KMS-11 (cell line): ENCODE data around the gene LACRT.

Experiments used
- H2AFZ ChIP-seq: fragments of 200-600 bp; sonication (generic); 2 replicates; pipeline ENCODE4 v1.6.1; 2016; ENCODE audit warnings: antibody characterized with exemption, mixed run types, low read depth
- H3K27ac ChIP-seq: fragments of 200-600 bp; sonication (generic); 2 replicates; pipeline ENCODE4 v1.6.1; 2016; ENCODE audit warnings: mild to moderate bottlenecking, mixed run types
- H3K27me3 ChIP-seq: fragments of 200-600 bp; sonication (generic); 2 replicates; pipeline ENCODE4 v1.6.1; 2017; ENCODE audit warnings: mild to moderate bottlenecking, low read depth, mixed run types, moderate library complexity; ENCODE audit not compliant: insufficient read depth
- H3K36me3 ChIP-seq: fragments of 200-600 bp; sonication (generic); 2 replicates; pipeline ENCODE4 v1.6.1; 2017; ENCODE audit warnings: mild to moderate bottlenecking, mixed run types; ENCODE audit not compliant: insufficient read depth
- H3K4me1 ChIP-seq: fragments of 200-600 bp; sonication (generic); 2 replicates; pipeline ENCODE4 v1.6.1; 2016; ENCODE audit warnings: mild to moderate bottlenecking, low read depth, mixed run types; ENCODE audit not compliant: poor library complexity, severe bottlenecking
- H3K4me2 ChIP-seq: fragments of 200-600 bp; sonication (generic); 2 replicates; pipeline ENCODE4 v1.7.0; 2016; ENCODE audit warnings: mild to moderate bottlenecking, mixed run types
- H3K4me3 ChIP-seq: fragments of 200-600 bp; sonication (generic); IDR thresholded peaks from 2 replicates; pipeline ENCODE4 v1.6.1; 2017; ENCODE audit warnings: low read depth, low read length, mixed read lengths; ENCODE audit not compliant: insufficient read depth
- H3K79me2 ChIP-seq: fragments of 200-600 bp; sonication (generic); 2 replicates; pipeline ENCODE4 v1.6.1; 2016; ENCODE audit warnings: low read depth, mixed run types; ENCODE audit not compliant: insufficient read depth
- H3K9ac ChIP-seq: fragments of 200-600 bp; sonication (generic); 2 replicates; pipeline ENCODE4 v1.6.1; 2016; ENCODE audit warnings: mild to moderate bottlenecking, mixed run types
- H4K20me1 ChIP-seq: fragments of 200-600 bp; sonication (generic); 2 replicates; pipeline ENCODE4 v1.6.1; 2016; ENCODE audit warnings: mild to moderate bottlenecking, mixed run types; ENCODE audit not compliant: insufficient read depth
- CTCF ChIP-seq: fragments of 200-600 bp; sonication (generic); conservative IDR thresholded peaks from 2 replicates; pipeline ENCODE4 v1.6.1; 2017; ENCODE audit warnings: low read depth, mild to moderate bottlenecking, antibody characterized with exemption, low read length, moderate library complexity, mixed read lengths

LACRT gene

GRCh38 chr12:54628186-54628846 is 6.4 kb downstream of the LACRT start:
- Histone ChIP-seq H3K79me2 (no peaks in the 10 kb centered on the region), H3K4me3 (no peak overlapping the region), H3K27ac (no peak overlapping the region), H2AFZ (no peak overlapping the region), H3K4me1 (no peaks in the 10 kb centered on the region), H4K20me1 (no peaks in the 10 kb centered on the region), H3K9ac (no peak overlapping the region), H3K36me3 (no peaks in the 10 kb centered on the region), H3K4me2 (no peak overlapping the region), H3K27me3 (no peaks in the 10 kb centered on the region)
- TF ChIP-seq CTCF, result no peak

GRCh38 chr12:54627304-54627703 is 7.4 kb downstream of the LACRT start:
- no peaks in the 10 kb centered on the region for H3K27me3 ChIP-seq
- no peaks in the 10 kb centered on the region for H3K79me2 ChIP-seq
- H3K4me2 ChIP-seq, result no peak overlapping the region
- H2AFZ ChIP-seq, result no peak overlapping the region
- no peak for TF ChIP-seq CTCF
- H3K27ac ChIP-seq, result no peak overlapping the region
- H3K4me1 ChIP-seq, result no peaks in the 10 kb centered on the region
- no peaks in the 10 kb centered on the region for H3K36me3 ChIP-seq
- H3K4me3 ChIP-seq, result no peak overlapping the region
- no peaks in the 10 kb centered on the region for H4K20me1 ChIP-seq
- H3K9ac ChIP-seq, result no peak overlapping the region

DNA sequence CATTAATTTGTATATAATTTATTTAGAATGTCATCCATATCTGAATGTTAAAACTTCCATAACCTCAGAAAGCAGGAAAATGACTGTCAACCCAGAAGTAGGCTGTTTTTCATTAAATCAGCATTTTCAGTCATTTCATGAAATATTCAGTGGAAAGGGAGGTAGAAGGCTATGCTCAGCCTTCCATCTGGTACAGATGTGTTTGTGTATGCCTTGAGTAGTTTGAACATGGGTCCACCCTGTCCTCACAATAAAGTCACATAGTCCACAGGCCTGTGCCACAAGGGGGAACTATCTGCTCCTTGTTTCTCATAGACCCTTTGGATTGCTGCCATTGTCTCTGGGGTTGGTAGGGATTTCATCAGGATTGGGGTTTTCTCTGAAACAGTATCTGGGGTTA is 9.1 kb downstream of the LACRT start:
- H3K4me2 ChIP-seq, result no peak overlapping the region
- H3K36me3 ChIP-seq, result no peaks in the 10 kb centered on the region
- H3K4me1 ChIP-seq, result no peaks in the 10 kb centered on the region
- no peaks in the 10 kb centered on the region for H4K20me1 ChIP-seq
- H2AFZ ChIP-seq, result no peak overlapping the region
- no peaks in the 10 kb centered on the region for H3K27me3 ChIP-seq
- no peak overlapping the region for H3K27ac ChIP-seq
- H3K9ac ChIP-seq, result no peak overlapping the region
- no peaks in the 10 kb centered on the region for H3K79me2 ChIP-seq
- no peak for TF ChIP-seq CTCF
- no peak overlapping the region for H3K4me3 ChIP-seq

DNA sequence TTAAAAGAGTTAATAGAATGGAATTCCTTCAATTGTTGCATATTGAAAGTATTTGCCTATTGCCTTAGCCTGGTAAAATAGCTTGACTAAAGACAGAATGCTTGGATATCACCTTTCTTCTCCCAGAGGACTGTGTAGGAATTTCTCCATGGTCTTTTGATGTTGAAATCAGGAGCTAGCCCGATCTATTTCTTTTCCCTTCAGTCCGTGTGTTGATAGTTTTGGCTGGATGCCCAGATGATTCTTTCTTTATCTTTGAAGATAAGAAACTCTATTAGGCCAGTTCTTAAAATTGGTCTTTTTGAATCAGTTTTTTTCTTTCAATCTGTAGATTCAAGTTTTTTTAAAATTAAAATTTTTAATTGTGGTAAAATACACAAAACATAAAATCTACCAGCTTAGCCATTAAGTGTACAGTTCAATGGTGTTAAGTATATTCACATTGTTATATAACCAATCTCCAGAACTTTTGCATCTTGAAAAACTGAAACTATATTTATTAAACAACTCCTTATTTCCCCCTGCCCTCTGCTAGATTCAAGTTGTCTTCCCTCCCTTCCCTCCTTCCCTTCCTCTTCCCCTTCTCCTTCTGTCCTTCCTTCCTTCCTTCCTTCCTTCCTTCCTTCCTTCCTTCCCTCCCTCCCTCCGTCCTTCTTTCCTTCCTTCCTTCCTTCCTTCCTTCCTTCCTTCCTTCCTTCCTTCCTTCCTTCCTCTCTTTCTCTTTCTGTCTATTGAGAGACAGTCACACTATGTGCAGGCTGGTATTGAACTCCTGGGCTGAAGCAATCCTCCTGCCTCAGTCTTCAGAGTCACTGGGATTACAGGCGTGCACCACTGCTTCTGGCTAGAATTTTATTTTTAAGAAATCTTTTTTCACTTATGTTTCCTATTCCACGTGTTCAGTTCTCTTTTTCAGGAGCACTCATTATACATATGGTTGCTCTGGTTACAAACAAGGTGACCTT is 10.1 kb downstream of the LACRT start:
- Histone ChIP-seq H3K27ac (no peak overlapping the region), H3K4me2 (no peak overlapping the region), H3K27me3 (no peaks in the 10 kb centered on the region), H3K36me3 (no peaks in the 10 kb centered on the region), H3K4me1 (no peaks in the 10 kb centered on the region), H2AFZ (no peak overlapping the region), H3K4me3 (no peak overlapping the region), H3K79me2 (no peaks in the 10 kb centered on the region), H3K9ac (no peak overlapping the region), H4K20me1 (no peaks in the 10 kb centered on the region)
- no peak for TF ChIP-seq CTCF
